ENCODE results near the gene TRIM62.

GRCh38 chr1:33221385-33221758 is 39.5 kb upstream of the TRIM62 start:
- no peak for TF ChIP-seq POLR2A (IDR thresholded peaks at IDR 0.05)
- TF ChIP-seq, protein P1, sequence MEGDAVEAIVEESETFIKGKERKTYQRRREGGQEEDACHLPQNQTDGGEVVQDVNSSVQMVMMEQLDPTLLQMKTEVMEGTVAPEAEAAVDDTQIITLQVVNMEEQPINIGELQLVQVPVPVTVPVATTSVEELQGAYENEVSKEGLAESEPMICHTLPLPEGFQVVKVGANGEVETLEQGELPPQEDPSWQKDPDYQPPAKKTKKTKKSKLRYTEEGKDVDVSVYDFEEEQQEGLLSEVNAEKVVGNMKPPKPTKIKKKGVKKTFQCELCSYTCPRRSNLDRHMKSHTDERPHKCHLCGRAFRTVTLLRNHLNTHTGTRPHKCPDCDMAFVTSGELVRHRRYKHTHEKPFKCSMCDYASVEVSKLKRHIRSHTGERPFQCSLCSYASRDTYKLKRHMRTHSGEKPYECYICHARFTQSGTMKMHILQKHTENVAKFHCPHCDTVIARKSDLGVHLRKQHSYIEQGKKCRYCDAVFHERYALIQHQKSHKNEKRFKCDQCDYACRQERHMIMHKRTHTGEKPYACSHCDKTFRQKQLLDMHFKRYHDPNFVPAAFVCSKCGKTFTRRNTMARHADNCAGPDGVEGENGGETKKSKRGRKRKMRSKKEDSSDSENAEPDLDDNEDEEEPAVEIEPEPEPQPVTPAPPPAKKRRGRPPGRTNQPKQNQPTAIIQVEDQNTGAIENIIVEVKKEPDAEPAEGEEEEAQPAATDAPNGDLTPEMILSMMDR (IDR thresholded peaks at IDR 0.05), result no peak
